ENCODE measurements around the gene MAPK12. TPM values are rescaled to one million over a fixed set of nuclear protein-coding genes. Genes with fewer than 3 reads are reported as not detected.
A peak's percentile ranks its signal among the peaks of the same experiment; 100 is the strongest.

MAPK12 gene
- total RNA-seq, 2 donors from 2014 or later, result 2.0 to 2.6 TPM

DNA sequence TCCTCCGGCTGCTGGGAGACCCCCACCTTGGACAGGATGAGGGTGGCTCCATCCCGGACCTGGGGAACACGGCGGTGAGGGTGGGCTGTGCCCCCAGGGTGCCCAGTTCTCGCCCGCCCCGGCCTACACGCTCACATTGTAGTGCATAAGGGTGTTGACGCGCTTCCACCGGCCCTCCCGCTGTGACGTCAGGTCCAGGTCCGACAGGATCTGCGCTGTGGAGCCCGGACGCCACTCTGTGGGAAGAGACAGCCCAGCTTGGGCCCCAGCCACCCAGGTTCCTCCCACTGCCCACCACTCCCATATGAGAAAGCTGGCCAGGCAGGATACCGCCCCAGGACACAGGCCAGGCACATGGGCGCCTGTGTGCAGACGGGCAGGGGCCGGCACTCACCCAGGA, 17.0 kb upstream of the MAPK12 start:
- intact Hi-C loops (cut with DNase I), result loop anchor here (5.0 kb wide), 1 partner anchor 64 kb away; the partner anchor contains the start of gene PPP6R2

DNA sequence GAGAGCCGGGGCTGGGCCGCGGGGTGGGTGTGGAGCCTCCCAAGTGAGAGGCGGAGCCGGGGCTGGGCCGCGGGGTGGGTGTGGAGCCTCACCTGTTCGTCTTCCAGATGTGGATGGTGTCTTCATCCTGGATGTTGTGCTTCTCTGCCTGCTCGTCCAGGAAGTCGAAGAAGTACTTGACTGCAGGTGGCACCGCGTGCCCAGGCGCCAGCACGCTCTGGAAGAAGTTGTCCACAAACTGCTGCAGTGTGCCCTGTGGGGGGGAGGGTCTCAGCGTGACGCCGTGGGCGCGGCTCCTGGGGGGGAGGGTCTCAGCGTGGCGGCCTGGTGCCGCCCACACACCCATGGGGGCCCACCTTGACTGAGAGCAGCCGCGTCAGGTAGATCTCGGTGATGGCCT, 16.3 kb upstream of the MAPK12 start:
- no peak for DNase-seq
- H3K4me1 ChIP-seq, result no peaks in the 10 kb centered on the region
- intact Hi-C loops (cut with DNase I), result loop anchor here (5.0 kb wide), 1 partner anchor 65 kb away; the partner anchor contains the start of gene PPP6R2
- no peak overlapping the region for H3K4me3 ChIP-seq
- no peak overlapping the region for H3K27ac ChIP-seq
- peaks cover 46% of the 10 kb centered on the region for H3K36me3 ChIP-seq
- no peak overlapping the region for H3K9ac ChIP-seq (ENCODE audit: low read depth in 2 of 2, low read length in 2 of 2)
- H3K27me3 ChIP-seq, result no peaks in the 10 kb centered on the region
- no peaks in the 10 kb centered on the region for H3K9me3 ChIP-seq
- TF ChIP-seq, protein P1, sequence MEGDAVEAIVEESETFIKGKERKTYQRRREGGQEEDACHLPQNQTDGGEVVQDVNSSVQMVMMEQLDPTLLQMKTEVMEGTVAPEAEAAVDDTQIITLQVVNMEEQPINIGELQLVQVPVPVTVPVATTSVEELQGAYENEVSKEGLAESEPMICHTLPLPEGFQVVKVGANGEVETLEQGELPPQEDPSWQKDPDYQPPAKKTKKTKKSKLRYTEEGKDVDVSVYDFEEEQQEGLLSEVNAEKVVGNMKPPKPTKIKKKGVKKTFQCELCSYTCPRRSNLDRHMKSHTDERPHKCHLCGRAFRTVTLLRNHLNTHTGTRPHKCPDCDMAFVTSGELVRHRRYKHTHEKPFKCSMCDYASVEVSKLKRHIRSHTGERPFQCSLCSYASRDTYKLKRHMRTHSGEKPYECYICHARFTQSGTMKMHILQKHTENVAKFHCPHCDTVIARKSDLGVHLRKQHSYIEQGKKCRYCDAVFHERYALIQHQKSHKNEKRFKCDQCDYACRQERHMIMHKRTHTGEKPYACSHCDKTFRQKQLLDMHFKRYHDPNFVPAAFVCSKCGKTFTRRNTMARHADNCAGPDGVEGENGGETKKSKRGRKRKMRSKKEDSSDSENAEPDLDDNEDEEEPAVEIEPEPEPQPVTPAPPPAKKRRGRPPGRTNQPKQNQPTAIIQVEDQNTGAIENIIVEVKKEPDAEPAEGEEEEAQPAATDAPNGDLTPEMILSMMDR (IDR thresholded peaks at IDR 0.05), result no peak

More for the DNA sequence above, 17.0 kb upstream of the MAPK12 start:
- no peak overlapping the region for H3K4me3 ChIP-seq
- H3K9ac ChIP-seq (ENCODE audit: low read depth in 2 of 2, low read length in 2 of 2), result no peak overlapping the region
- TF ChIP-seq, protein P1 (IDR thresholded peaks at IDR 0.05), result no peak
- no peaks in the 10 kb centered on the region for H3K4me1 ChIP-seq
- no peaks in the 10 kb centered on the region for H3K27me3 ChIP-seq
- no peak for DNase-seq
- H3K36me3 ChIP-seq, result peaks cover 46% of the 10 kb centered on the region
- no peaks in the 10 kb centered on the region for H3K9me3 ChIP-seq
- H3K27ac ChIP-seq, result no peak overlapping the region

DNA sequence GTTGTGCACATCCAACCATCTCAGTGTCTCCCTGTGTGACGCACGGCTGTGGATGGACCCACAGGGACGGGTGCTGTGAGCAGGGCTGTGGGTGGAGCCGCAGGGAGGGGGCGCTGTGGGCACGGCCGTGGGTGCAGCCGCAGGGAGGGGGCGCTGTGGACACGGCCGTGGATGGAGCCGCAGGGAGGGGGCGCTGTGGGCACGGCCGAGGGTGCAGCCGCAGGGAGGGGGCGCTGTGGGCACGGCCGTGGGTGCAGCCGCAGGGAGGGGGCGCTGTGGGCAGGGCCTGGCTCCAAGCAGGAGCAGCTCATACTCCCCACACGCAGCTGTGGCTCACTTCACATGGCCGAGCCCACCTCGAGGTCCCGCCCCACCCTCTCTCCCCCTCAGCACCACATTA, 14.7 kb upstream of the MAPK12 start:
- Histone ChIP-seq H3K9ac (ENCODE audit: low read depth in 2 of 2, low read length in 2 of 2) (no peak overlapping the region), H3K36me3 (peaks cover 36% of the 10 kb centered on the region), H3K9me3 (no peaks in the 10 kb centered on the region), H3K27me3 (peaks cover 8% of the 10 kb centered on the region), H3K4me3 (no peak overlapping the region), H3K27ac (no peak overlapping the region), H3K4me1 (peaks cover 8% of the 10 kb centered on the region)
- peak; percentile 74 for DNase-seq
- TF ChIP-seq, protein P1 (IDR thresholded peaks at IDR 0.05), result peak; percentile 71
- intact Hi-C loops (cut with DNase I), result loop anchor here (5.0 kb wide), 1 partner anchor 66 kb away; the partner anchor contains the start of gene PPP6R2

DNA sequence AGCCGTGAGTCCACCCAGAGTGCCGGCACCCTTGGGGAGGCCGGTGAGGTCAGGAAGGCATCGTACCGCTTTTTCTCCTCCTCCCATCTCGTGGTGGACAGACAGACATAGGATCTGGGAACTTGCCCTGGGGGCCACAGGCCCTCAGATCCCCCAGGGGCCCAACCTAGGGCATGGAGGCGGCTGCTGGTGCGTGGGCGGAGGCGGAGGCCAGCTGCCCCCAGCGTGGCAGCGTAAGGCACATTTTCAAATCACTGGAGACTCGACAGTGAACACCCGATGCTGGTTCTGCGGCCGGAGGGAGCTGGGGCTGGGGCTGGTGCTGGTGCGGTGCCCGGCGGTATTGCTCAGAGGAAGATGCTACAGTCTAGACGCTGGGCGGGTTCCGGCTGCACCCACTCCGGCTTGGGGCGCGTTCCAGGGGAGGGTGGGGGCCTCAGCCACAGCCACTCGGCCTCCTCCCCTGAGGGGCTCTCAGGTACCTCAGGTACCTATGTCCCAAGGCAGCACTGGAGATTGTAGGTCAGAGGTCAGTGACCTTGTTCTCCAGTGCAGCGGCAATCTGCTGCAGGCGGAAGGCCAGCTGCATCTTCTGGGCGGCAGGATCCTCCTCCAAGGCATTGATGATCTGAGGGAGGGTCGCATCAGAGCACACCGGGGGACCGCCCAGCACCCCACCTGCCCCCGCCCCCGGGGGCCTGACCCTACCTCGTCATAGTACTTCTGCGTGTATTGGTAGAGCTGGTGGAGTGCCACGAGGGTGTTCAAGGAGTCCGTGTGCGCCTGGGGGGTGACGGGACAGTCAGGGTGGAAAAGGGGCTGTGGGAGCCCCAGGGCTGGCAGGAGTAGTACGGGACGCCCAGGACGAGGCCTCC, 13.9 kb upstream of the MAPK12 start:
- peaks cover 13% of the 10 kb centered on the region for H3K27me3 ChIP-seq
- H3K4me1 ChIP-seq, result peaks cover 15% of the 10 kb centered on the region
- H3K9me3 ChIP-seq, result no peaks in the 10 kb centered on the region
- DNase-seq, result no peak
- no peak overlapping the region for H3K9ac ChIP-seq (ENCODE audit: low read depth in 2 of 2, low read length in 2 of 2)
- H3K36me3 ChIP-seq, result peaks cover 28% of the 10 kb centered on the region
- TF ChIP-seq, protein P1 (IDR thresholded peaks at IDR 0.05), result no peak
- no peak overlapping the region for H3K4me3 ChIP-seq
- H3K27ac ChIP-seq, result no peak overlapping the region
- intact Hi-C loops (cut with DNase I), result loop anchor here (2.0 to 5.0 kb wide), 2 partner anchors 51 to 67 kb away; partner anchors contain the start of genes DENND6B and PPP6R2

- no peak for DNase-seq
- TF ChIP-seq, protein P1 (IDR thresholded peaks at IDR 0.05), result no peak
- Histone ChIP-seq H3K4me3 (no peak overlapping the region), H3K9me3 (no peaks in the 10 kb centered on the region), H3K4me1 (peaks cover 16% of the 10 kb centered on the region), H3K36me3 (peaks cover 27% of the 10 kb centered on the region), H3K9ac (ENCODE audit: low read depth in 2 of 2, low read length in 2 of 2) (no peak overlapping the region), H3K27ac (no peak overlapping the region), H3K27me3 (peaks cover 15% of the 10 kb centered on the region)
- intact Hi-C loops (cut with DNase I), result loop anchor here (2.0 to 5.0 kb wide), 2 partner anchors 52 to 68 kb away; partner anchors contain the start of genes DENND6B and PPP6R2
These were observed 13.3 kb upstream of the MAPK12 start for GRCh38 chr22:50274771-50275170.

Data from colonic mucosa (tissue), 4 donors.